HL-60 (cell line): ENCODE data around the gene ANK3.

ENCODE experiments used
- GABPA ChIP-seq: IDR thresholded peaks from 2 replicates; pipeline ENCODE4 v1.6.1; 2012; ENCODE audit warnings: low read depth
- POLR2AphosphoS5 ChIP-seq: IDR thresholded peaks from 2 replicates; pipeline ENCODE4 v1.6.1; 2012; ENCODE audit warnings: low read depth
- TF ChIP-seq, protein P1 (sequence below): IDR thresholded peaks from one replicate; pipeline ENCODE4 v1.5.1; 2011; ENCODE audit warnings: low read length, control low read depth, inconsistent platforms; ENCODE audit not compliant: insufficient read depth
- TF ChIP-seq, protein P2 (sequence below): IDR thresholded peaks from 2 replicates; pipeline ENCODE4 v1.6.1; 2012; ENCODE audit warnings: low read depth; ENCODE audit not compliant: insufficient replicate concordance

DNA sequence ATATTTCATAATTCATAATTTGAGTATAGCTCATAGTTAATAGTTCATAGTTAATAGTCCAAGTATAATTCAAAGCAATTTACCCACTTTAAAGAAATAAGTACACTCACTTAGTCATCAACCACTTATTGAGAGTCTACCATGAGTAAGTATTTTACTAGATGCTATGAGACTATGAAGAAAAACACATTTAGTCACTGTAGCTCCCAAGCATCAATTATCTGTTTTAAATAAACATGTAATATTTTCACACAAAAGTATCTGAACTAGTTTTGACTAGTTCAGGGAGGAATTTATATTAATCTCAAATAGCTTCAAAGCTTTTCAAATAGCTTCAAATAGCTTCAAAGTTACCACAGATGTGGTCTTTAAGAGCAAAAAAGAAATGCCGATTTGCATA, 119.2 kb downstream of the ANK3 start:
- TF ChIP-seq POLR2AphosphoS5 (no peak), GABPA (no peak)
- TF ChIP-seq, protein P1, sequence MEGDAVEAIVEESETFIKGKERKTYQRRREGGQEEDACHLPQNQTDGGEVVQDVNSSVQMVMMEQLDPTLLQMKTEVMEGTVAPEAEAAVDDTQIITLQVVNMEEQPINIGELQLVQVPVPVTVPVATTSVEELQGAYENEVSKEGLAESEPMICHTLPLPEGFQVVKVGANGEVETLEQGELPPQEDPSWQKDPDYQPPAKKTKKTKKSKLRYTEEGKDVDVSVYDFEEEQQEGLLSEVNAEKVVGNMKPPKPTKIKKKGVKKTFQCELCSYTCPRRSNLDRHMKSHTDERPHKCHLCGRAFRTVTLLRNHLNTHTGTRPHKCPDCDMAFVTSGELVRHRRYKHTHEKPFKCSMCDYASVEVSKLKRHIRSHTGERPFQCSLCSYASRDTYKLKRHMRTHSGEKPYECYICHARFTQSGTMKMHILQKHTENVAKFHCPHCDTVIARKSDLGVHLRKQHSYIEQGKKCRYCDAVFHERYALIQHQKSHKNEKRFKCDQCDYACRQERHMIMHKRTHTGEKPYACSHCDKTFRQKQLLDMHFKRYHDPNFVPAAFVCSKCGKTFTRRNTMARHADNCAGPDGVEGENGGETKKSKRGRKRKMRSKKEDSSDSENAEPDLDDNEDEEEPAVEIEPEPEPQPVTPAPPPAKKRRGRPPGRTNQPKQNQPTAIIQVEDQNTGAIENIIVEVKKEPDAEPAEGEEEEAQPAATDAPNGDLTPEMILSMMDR, result no peak
- TF ChIP-seq, protein P2, sequence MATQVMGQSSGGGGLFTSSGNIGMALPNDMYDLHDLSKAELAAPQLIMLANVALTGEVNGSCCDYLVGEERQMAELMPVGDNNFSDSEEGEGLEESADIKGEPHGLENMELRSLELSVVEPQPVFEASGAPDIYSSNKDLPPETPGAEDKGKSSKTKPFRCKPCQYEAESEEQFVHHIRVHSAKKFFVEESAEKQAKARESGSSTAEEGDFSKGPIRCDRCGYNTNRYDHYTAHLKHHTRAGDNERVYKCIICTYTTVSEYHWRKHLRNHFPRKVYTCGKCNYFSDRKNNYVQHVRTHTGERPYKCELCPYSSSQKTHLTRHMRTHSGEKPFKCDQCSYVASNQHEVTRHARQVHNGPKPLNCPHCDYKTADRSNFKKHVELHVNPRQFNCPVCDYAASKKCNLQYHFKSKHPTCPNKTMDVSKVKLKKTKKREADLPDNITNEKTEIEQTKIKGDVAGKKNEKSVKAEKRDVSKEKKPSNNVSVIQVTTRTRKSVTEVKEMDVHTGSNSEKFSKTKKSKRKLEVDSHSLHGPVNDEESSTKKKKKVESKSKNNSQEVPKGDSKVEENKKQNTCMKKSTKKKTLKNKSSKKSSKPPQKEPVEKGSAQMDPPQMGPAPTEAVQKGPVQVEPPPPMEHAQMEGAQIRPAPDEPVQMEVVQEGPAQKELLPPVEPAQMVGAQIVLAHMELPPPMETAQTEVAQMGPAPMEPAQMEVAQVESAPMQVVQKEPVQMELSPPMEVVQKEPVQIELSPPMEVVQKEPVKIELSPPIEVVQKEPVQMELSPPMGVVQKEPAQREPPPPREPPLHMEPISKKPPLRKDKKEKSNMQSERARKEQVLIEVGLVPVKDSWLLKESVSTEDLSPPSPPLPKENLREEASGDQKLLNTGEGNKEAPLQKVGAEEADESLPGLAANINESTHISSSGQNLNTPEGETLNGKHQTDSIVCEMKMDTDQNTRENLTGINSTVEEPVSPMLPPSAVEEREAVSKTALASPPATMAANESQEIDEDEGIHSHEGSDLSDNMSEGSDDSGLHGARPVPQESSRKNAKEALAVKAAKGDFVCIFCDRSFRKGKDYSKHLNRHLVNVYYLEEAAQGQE, result no peak
